Measurements from ENCODE around the gene USP7.

Gene USP7

DNA sequence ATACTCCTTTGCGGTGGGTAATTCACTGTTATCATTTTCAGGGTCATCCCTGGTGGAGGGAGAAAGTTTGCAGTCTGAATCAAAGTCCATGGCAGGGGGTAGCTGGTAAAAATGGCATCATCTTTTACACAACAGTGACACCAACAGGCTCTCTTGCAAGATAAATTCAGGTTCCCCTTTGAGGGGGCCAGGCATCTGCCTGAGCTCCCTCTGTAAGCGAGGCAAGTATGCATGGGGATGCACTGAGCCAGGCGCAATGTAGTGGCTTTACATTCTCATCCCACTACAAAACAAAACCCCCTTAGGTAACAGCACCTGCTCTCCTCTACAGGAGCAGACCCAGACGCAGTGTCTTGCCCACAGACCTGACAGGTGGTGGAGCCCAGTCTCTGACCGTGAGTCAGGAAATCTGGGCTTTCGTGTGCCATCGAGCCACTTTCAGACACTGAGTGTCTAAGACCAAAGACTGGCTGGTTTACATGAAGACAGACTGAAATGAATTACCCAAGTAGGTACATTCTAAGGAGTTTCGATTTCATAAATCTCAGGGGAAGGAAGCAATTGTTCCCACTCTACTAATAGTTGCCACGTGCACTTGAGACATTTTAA, 63.9 kb downstream of the USP7 start:
- no peak for TF ChIP-seq ZFX (IDR thresholded peaks at IDR 0.05; ENCODE audit: borderline replicate concordance)
- TF ChIP-seq, protein P1, sequence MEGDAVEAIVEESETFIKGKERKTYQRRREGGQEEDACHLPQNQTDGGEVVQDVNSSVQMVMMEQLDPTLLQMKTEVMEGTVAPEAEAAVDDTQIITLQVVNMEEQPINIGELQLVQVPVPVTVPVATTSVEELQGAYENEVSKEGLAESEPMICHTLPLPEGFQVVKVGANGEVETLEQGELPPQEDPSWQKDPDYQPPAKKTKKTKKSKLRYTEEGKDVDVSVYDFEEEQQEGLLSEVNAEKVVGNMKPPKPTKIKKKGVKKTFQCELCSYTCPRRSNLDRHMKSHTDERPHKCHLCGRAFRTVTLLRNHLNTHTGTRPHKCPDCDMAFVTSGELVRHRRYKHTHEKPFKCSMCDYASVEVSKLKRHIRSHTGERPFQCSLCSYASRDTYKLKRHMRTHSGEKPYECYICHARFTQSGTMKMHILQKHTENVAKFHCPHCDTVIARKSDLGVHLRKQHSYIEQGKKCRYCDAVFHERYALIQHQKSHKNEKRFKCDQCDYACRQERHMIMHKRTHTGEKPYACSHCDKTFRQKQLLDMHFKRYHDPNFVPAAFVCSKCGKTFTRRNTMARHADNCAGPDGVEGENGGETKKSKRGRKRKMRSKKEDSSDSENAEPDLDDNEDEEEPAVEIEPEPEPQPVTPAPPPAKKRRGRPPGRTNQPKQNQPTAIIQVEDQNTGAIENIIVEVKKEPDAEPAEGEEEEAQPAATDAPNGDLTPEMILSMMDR (IDR thresholded peaks at IDR 0.05) = no peak
- H3K27ac ChIP-seq = no peak overlapping the region

- TF ChIP-seq, protein P1 (IDR thresholded peaks at IDR 0.05) = no peak
- no peak for TF ChIP-seq ZFX (IDR thresholded peaks at IDR 0.05; ENCODE audit: borderline replicate concordance)
- H3K27ac ChIP-seq = no peak overlapping the region
These were observed 64.9 kb downstream of the USP7 start for GRCh38 chr16:8898660-8899318.

- TF ChIP-seq ZFX (IDR thresholded peaks at IDR 0.05; ENCODE audit: borderline replicate concordance) = no peak
- TF ChIP-seq, protein P1 (IDR thresholded peaks at IDR 0.05) = no peak
- H3K27ac ChIP-seq = no peak overlapping the region
These were observed 68.9 kb downstream of the USP7 start for GRCh38 chr16:8894736-8895334.

DNA sequence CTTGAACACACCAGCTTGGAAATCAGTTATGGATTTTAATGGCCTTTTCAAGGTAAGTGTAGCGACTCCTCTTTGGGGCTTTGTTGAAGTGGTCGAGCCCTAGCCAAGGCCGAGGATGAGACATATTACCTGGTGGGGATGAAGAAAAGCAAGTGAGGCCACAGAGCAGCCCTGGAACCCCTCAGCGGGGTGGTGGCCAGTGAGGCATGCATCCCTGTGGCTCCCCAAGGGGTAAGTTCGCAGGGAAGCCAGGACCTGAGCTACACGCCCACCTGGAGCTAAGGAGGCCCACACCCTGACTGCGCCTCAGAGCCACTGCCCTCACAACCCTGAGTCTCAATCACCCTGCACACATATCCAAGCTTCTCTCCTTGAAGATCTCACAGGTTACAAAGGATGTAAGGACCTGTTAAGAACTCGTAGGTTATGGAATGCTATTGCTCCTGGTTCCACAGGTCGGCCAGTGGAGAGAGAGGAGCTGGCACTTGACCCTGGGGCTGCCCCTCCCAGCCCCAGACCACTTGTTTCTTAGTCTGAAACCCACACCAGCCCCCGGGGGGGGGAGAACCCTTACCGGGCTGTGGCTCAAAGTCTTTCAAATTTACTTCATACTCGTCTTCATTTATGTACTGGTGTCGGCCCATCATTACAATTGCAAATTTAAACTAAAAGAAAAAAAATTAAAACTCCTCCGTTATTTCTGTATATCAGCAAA, 69.6 kb downstream of the USP7 start:
- TF ChIP-seq, protein P1 (IDR thresholded peaks at IDR 0.05) = no peak
- no peak for TF ChIP-seq ZFX (IDR thresholded peaks at IDR 0.05; ENCODE audit: borderline replicate concordance)
- no peak overlapping the region for H3K27ac ChIP-seq

DNA sequence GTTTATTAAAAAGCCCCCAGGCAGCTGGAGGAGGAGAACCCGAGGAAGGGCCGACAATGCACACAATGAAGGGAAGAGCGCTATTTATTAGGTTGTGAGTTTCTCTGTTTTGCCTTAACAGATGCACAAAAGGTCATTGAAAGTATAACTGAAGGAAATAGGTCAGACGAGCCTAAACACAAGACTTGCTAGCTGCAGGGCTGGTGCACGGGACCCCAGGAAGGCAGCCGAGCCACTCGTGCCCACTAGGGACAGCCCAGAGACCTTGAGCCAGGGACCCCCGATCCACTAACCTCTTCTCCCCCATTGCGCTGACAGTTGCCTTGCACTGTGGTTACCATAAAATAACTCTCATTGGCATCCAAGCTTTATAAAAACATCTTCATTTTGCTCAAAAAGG, 70.3 kb downstream of the USP7 start:
- H3K27ac ChIP-seq = no peak overlapping the region

DNA sequence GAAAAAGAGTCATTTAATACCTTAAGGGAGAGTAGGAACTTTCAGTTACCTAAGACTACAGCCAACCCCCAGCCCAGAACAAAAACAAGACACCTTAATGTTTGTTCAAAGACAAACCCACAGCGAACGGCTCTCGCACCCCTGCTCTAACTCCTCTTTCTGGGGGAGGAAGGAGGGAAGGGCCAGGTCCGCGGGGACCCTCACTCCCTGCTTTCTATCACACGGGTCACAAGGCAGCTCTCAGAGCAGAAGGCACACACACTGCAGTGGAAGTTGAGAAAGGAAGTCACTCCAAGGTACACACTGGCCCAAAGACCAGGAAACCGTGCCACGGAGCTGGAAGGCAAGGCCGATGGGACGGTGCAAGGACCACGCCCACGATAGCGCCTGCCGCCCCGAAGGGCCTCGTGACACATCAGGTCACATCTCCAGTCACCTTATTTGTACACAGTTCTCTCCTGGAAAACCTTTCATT, 71.6 kb downstream of the USP7 start:
- TF ChIP-seq, protein P1 (IDR thresholded peaks at IDR 0.05) = no peak
- TF ChIP-seq ZFX (IDR thresholded peaks at IDR 0.05; ENCODE audit: borderline replicate concordance) = no peak
- no peak overlapping the region for H3K27ac ChIP-seq

More for the DNA sequence above, 70.3 kb downstream of the USP7 start:
- TF ChIP-seq, protein P1 (IDR thresholded peaks at IDR 0.05) = no peak
- TF ChIP-seq ZFX (IDR thresholded peaks at IDR 0.05; ENCODE audit: borderline replicate concordance) = no peak

Data from 22Rv1 (cell line).